ENCODE results near the gene MIER2. TPM values are rescaled to one million over a fixed set of nuclear protein-coding genes. Genes with fewer than 3 reads are reported as not detected.

MIER2 gene
- total RNA-seq, 2 donors from 2014 or later = 3.1 to 9.6 TPM

GRCh38 chr19:325937-326565 lies 18.5 kb downstream of the MIER2 start:
- Histone ChIP-seq H3K27me3 (no peaks in the 10 kb centered on the region), H3K27ac (no peak overlapping the region), H3K4me1 (no peaks in the 10 kb centered on the region), H3K36me3 (replicated peaks in 1 of 2; ENCODE audit: insufficient read depth in 1 of 2, low read depth in 2 of 2) (peaks cover 3 to 21% of the 10 kb centered on the region in 2 donors), H3K9me3 (no peaks in the 10 kb centered on the region), H3K4me3 (no peak overlapping the region)
- DNase-seq = no peak
- intact Hi-C loops (cut with DNase I) = no loop called here
- WGBS, 2 donors = 92 to 98% methylated on average over 24 to 33 of the region's 33 CpGs
- no peak for ATAC-seq
- TF ChIP-seq CTCF (IDR thresholded peaks at IDR 0.05) (no peak), POLR2A (IDR thresholded peaks at IDR 0.05) (no peak)

- Histone ChIP-seq H3K27me3 (no peaks in the 10 kb centered on the region), H3K4me1 (no peaks in the 10 kb centered on the region), H3K4me3 (no peak overlapping the region), H3K9me3 (no peaks in the 10 kb centered on the region), H3K36me3 (replicated peaks in 1 of 2; ENCODE audit: insufficient read depth in 1 of 2, low read depth in 2 of 2) (peaks cover 3 to 21% of the 10 kb centered on the region in 2 donors), H3K27ac (no peak overlapping the region)
- ATAC-seq = no peak
- intact Hi-C loops (cut with DNase I) = no loop called here
- WGBS, 2 donors = 90 to 93% methylated on average over 4 to 21 of the region's 24 CpGs
- DNase-seq = no peak
- TF ChIP-seq CTCF (IDR thresholded peaks at IDR 0.05) (no peak), POLR2A (IDR thresholded peaks at IDR 0.05) (no peak)
Observed at GRCh38 chr19:325173-325936, 19.2 kb downstream of the MIER2 start.

GRCh38 chr19:324716-325115 lies 19.9 kb downstream of the MIER2 start:
- Histone ChIP-seq H3K27me3 (no peaks in the 10 kb centered on the region), H3K4me1 (no peaks in the 10 kb centered on the region), H3K4me3 (no peak overlapping the region), H3K9me3 (no peaks in the 10 kb centered on the region), H3K27ac (no peak overlapping the region), H3K36me3 (replicated peaks in 1 of 2; ENCODE audit: insufficient read depth in 1 of 2, low read depth in 2 of 2) (peaks cover 0 to 17% of the 10 kb centered on the region in 2 donors)
- DNase-seq (no peak), ATAC-seq (no peak)
- TF ChIP-seq CTCF (IDR thresholded peaks at IDR 0.05) (no peak), POLR2A (IDR thresholded peaks at IDR 0.05) (no peak)
- intact Hi-C loops (cut with DNase I) = no loop called here
- 92% methylated on average over 6 to 8 of the region's 8 CpGs for WGBS, 2 donors

GRCh38 chr19:322616-323015 lies 22.0 kb downstream of the MIER2 start:
- no peaks in the 10 kb centered on the region for H3K27me3 ChIP-seq
- H3K9me3 ChIP-seq = no peaks in the 10 kb centered on the region
- H3K36me3 ChIP-seq (replicated peaks in 1 of 2; ENCODE audit: insufficient read depth in 1 of 2, low read depth in 2 of 2) = peaks cover 0 to 14% of the 10 kb centered on the region in 2 donors
- intact Hi-C loops (cut with DNase I) = no loop called here
- H3K4me3 ChIP-seq = no peak overlapping the region
- DNase-seq (no peak), ATAC-seq (no peak)
- no peaks in the 10 kb centered on the region for H3K4me1 ChIP-seq
- no peak overlapping the region for H3K27ac ChIP-seq
- WGBS, 2 donors = 96 to 97% methylated on average over 9 to 13 of the region's 13 CpGs
- no peak for TF ChIP-seq POLR2A (IDR thresholded peaks at IDR 0.05)
- TF ChIP-seq CTCF (IDR thresholded peaks at IDR 0.05) = no peak

GRCh38 chr19:318509-318774 lies 26.2 kb downstream of the MIER2 start:
- H3K27me3 ChIP-seq = no peaks in the 10 kb centered on the region
- no peak overlapping the region for H3K4me3 ChIP-seq
- H3K36me3 ChIP-seq (replicated peaks in 1 of 2; ENCODE audit: insufficient read depth in 1 of 2, low read depth in 2 of 2) = no peaks in the 10 kb centered on the region
- no peaks in the 10 kb centered on the region for H3K9me3 ChIP-seq
- H3K4me1 ChIP-seq = no peaks in the 10 kb centered on the region
- DNase-seq (no peak), ATAC-seq (no peak)
- WGBS, 2 donors = 93 to 98% methylated on average over 5 of the region's 5 CpGs
- no peak overlapping the region for H3K27ac ChIP-seq
- no peak for TF ChIP-seq POLR2A (IDR thresholded peaks at IDR 0.05)
- TF ChIP-seq CTCF (IDR thresholded peaks at IDR 0.05) = no peak
- intact Hi-C loops (cut with DNase I) = no loop called here

Data from body of pancreas (tissue), 4 donors.